ENCODE data around the gene HUNK.
"Not testable (repeated sequence)": the region's sequence is repeated elsewhere in the genome, so short reads cannot be mapped to it uniquely, and the experiment has no call there.

Gene HUNK

DNA sequence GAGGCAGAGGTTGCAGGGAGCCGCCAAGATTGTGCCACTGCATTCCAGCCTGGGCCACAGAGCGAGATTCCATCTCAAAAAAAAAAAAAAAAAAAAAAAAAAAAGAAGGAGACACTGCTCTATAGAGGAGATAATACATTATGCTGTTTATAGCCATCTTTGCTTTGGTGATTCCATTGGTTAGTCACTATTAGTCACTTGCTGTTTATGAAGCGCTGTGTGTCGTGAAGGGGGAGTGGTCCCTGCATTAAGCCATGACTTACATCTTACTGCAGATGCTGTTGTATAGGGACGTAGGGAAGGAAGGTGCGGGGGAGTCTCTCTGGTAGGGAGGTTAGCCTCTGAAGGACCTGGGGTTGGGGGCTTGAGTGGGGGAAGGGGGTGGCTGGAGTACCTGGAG, 48.3 kb downstream of the HUNK start:
- no peak for DNase-seq (ENCODE audit: low read depth)

- DNase-seq (ENCODE audit: low read depth), result no peak
Measured at GRCh38 chr21:31922881-31923280, 50.1 kb downstream of the HUNK start.

- DNase-seq (ENCODE audit: low read depth), result no peak
Measured at GRCh38 chr21:31923756-31924155, 50.9 kb downstream of the HUNK start.

- no peak for DNase-seq (ENCODE audit: low read depth)
Measured at GRCh38 chr21:31924548-31924947, 51.7 kb downstream of the HUNK start.

DNA sequence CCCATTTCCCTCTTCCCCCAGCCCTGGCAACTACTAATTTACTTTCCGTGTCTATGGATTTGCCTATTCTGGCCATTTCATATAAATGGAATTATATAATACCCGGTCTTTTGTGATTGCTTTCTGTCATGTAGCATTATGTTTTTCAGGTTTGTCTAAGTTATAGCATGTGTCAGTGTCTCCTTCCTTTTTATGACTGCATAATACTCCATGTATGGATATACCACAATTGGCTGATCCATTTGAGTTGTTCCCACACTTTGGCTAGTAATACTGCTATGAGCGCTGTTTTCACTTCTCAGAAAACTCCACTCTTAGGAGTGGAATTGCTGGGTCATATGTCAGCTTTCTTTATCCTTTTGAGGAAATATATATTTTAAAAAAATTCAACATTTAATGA, 53.7 kb downstream of the HUNK start:
- DNase-seq (ENCODE audit: low read depth), result no peak

GRCh38 chr21:31927689-31928353, 55.0 kb downstream of the HUNK start:
- DNase-seq (ENCODE audit: low read depth), result no peak

GRCh38 chr21:31928656-31929055, 55.8 kb downstream of the HUNK start:
- no peak for DNase-seq (ENCODE audit: low read depth)

GRCh38 chr21:31929548-31929947, 56.7 kb downstream of the HUNK start:
- DNase-seq (ENCODE audit: low read depth), result no peak

GRCh38 chr21:31930001-31930400, 57.2 kb downstream of the HUNK start:
- no peak for DNase-seq (ENCODE audit: low read depth)

GRCh38 chr21:31931644-31932469, 59.0 kb downstream of the HUNK start:
- no peak for DNase-seq (ENCODE audit: low read depth)

DNA sequence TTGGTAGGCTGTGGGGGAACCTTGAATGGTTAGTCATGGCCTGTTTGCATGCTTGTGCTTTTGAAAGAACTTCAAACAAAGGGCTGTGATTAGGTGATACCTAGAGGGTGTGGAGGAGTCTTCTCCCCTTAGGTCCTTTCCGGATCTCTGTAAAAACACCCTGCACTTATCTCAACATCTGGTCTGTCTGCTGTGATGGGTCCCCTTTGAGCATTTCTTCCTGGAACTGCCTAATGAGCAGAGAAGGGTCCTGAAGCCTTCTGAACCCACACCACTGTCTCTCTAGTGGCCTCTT, 59.6 kb downstream of the HUNK start:
- DNase-seq (ENCODE audit: low read depth), result no peak

GRCh38 chr21:31937303-31937702, 64.5 kb downstream of the HUNK start:
- DNase-seq (ENCODE audit: low read depth), result no peak

- no peak for DNase-seq (ENCODE audit: low read depth)
Measured at GRCh38 chr21:31938330-31939301, 65.8 kb downstream of the HUNK start.

DNA sequence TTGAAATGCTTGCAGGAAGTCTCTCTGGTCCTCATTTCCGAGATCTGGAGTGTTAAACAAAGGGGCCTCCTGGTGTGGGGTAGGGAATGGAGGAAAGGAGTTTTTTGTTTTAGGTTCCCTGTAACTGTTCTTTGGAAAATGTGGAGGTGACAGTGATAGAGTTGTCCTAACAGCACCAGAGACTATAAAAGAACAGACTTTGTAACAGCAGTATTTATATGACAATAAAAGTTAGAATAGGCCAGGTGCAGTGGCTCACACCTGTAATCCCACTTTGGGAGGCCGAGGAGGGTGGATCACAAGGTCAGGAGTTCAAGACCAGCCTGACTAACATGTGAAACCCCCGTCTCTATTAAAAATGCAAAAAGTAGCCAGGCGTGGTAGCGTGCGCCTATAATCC, 68.9 kb downstream of the HUNK start:
- no peak for DNase-seq (ENCODE audit: low read depth)

GRCh38 chr21:31943561-31943960, 70.7 kb downstream of the HUNK start:
- no peak for DNase-seq (ENCODE audit: low read depth)

DNA sequence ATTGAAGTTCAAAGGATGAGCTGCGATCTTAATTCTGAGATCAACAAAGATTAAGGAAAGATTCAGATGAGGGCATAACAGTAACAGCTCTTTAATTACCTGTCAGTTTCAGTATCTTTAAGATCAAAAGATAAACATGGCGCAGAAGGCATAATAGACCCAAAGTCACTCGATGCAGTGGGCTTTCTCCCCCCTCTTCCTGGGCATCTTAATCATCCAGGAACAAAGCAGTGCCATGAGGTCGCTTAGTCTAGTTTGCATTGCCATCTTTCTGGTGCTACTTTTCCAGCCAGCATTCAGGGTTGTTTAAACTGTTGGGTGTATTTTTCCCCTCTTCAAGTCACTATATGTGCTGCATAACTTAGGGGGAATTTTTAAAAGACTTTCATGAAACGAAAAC, 72.3 kb downstream of the HUNK start:
- DNase-seq (ENCODE audit: low read depth), result no peak

- no peak for DNase-seq (ENCODE audit: low read depth)
Measured at GRCh38 chr21:31945546-31945945, 72.7 kb downstream of the HUNK start.

DNA sequence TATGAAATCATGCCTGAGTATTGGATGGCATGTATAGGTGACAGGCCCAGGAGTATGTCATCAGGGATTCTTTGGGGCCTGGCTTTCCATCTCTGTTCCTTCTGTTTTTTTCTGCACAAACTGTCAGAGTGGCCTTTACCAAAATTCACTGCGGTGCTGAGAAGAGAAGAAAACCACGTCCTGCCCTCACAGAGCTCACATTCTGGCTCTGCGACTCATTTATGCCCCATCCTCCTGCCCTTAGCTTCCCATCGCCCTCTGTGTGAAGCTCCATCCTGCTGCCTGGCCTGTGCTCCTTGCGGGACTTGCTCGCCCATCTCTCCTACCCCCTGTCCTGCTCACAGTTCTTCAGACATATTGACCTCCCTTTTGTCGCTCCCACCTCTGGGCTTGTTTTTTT, 73.4 kb downstream of the HUNK start:
- DNase-seq (ENCODE audit: low read depth), result no peak

GRCh38 chr21:31946876-31947550, 74.2 kb downstream of the HUNK start:
- DNase-seq (ENCODE audit: low read depth), result not testable (repeated sequence)

GRCh38 chr21:31948676-31949075, 75.9 kb downstream of the HUNK start:
- DNase-seq (ENCODE audit: low read depth), result no peak

DNA sequence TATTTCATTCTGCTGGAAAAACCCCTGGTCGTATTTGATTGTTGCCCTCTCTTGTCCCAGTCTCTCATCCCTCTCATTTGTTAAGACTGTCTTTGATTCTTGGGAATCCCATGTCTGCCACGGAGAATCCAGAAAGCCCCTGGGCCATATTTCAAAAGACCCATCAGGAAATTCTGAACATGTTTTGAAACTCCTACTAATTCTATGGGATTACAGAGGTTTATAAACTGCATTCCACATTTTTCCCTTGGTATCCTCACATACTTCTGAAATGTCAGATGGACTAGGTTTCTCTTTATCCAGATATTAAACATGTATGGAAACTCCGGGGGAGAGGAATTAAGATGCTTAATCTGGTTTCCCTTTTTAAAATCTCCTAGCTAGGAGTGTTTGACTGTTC, 80.0 kb downstream of the HUNK start:
- DNase-seq (ENCODE audit: low read depth), result no peak

- DNase-seq (ENCODE audit: low read depth), result no peak
Measured at GRCh38 chr21:31957631-31958030, 84.8 kb downstream of the HUNK start.

Data from stimulated activated CD8-positive, alpha-beta memory T cell treated with anti-CD3 and anti-CD28 coated beads, Interleukin-4, amount 100 ng/mL, for 24 hours (primary cell).